A673 (cell line): Measurements from ENCODE around the gene DTL.

Experiments used
- CTCF ChIP-seq: fragments of 300-800, 200-600 bp; sonication (generic); conservative IDR thresholded peaks from 2 replicates; pipeline ENCODE4 v1.5.1; 2017; ENCODE audit warnings: low read depth, mild to moderate bottlenecking, antibody characterized with exemption, low read length, moderate library complexity, mixed read lengths
- EZH2 ChIP-seq: fragments of 200-600 bp; sonication (generic); IDR thresholded peaks from 2 replicates; pipeline ENCODE4 v1.6.1; 2017; ENCODE audit warnings: borderline replicate concordance, low read depth, mild to moderate bottlenecking, mixed read lengths, antibody characterized with exemption, low read length; ENCODE audit not compliant: poor library complexity, severe bottlenecking

GRCh38 chr1:212129781-212130180 lies 94.2 kb downstream of the DTL start:
- TF ChIP-seq CTCF (no peak), EZH2 (no peak)
